HG02981 (cell line): ENCODE measurements around the gene P3R3URF.

ENCODE experiments used
- ATAC-seq: cut with Tn5 transposase; IDR thresholded peaks from one replicate; pipeline ENCODE4 v1.9.1; 2021; ENCODE audit warnings: mild to moderate bottlenecking, moderate library complexity; ENCODE audit not compliant: unreplicated experiment

Gene P3R3URF

GRCh38 chr1:46194641-46195193 is 18.4 kb upstream of the P3R3URF start:
- no peak for ATAC-seq

- ATAC-seq, result no peak
These were observed 17.8 kb upstream of the P3R3URF start for GRCh38 chr1:46193984-46194570.

- no peak for ATAC-seq
These were observed 17.0 kb upstream of the P3R3URF start for GRCh38 chr1:46193285-46193684.

GRCh38 chr1:46192171-46192570 is 15.9 kb upstream of the P3R3URF start:
- ATAC-seq, result no peak

GRCh38 chr1:46191033-46191701 is 14.9 kb upstream of the P3R3URF start:
- ATAC-seq, result no peak

- no peak for ATAC-seq
These were observed 14.3 kb upstream of the P3R3URF start for GRCh38 chr1:46190539-46190938.

- no peak for ATAC-seq
These were observed 12.2 kb upstream of the P3R3URF start for GRCh38 chr1:46188295-46189030.

GRCh38 chr1:46187106-46187869 is 11.0 kb upstream of the P3R3URF start:
- no peak for ATAC-seq

GRCh38 chr1:46186076-46186475 is 9.8 kb upstream of the P3R3URF start:
- no peak for ATAC-seq

GRCh38 chr1:46184920-46185658 is 8.8 kb upstream of the P3R3URF start:
- ATAC-seq, result no peak

- ATAC-seq, result peak; percentile 55
These were observed 7.8 kb upstream of the P3R3URF start for GRCh38 chr1:46183926-46184557.

GRCh38 chr1:46183079-46183847 is 7.0 kb upstream of the P3R3URF start:
- no peak for ATAC-seq

- ATAC-seq, result no peak
These were observed 5.3 kb upstream of the P3R3URF start for GRCh38 chr1:46181343-46182260.

- no peak for ATAC-seq
These were observed 3.9 kb upstream of the P3R3URF start for GRCh38 chr1:46180082-46180616.

GRCh38 chr1:46179138-46180081 is 3.1 kb upstream of the P3R3URF start:
- ATAC-seq, result peak; percentile 54

- ATAC-seq, result no peak
These were observed 1.0 kb downstream of the P3R3URF start for GRCh38 chr1:46175243-46175642.
